LNCaP clone FGC (cell line): ENCODE results near the gene COL11A1.
A peak's percentile ranks its signal among the peaks of the same experiment; 100 is the strongest.

ENCODE experiments used
- DNase-seq: peaks from one replicate; pipeline ENCODE4 v3.0.0-alpha.2; 2011; ENCODE audit warnings: low read depth
- H3K4me3 ChIP-seq: 2 replicates; pipeline ENCODE4 v1.5.1; 2011; ENCODE audit warnings: mild to moderate bottlenecking, low read depth, low read length, control low read depth
- CTCF ChIP-seq: IDR thresholded peaks from 2 replicates; pipeline ENCODE4 v1.5.1; 2012; ENCODE audit warnings: mild to moderate bottlenecking; ENCODE audit not compliant: control insufficient read depth, insufficient read depth; ENCODE audit errors: extremely low read depth

Gene COL11A1

GRCh38 chr1:103110701-103111100 lies 2.4 kb upstream of the COL11A1 start:
- H3K4me3 ChIP-seq, result no peak overlapping the region
- no peak for TF ChIP-seq CTCF
- no peak for DNase-seq

GRCh38 chr1:103109311-103109920 lies 1.1 kb upstream of the COL11A1 start:
- no peak for DNase-seq
- no peak for TF ChIP-seq CTCF
- H3K4me3 ChIP-seq, result no peak overlapping the region

- H3K4me3 ChIP-seq, result no peak overlapping the region
- no peak for TF ChIP-seq CTCF
- DNase-seq, result no peak
These were observed 464 bp downstream of the COL11A1 start for GRCh38 chr1:103107741-103108375.

GRCh38 chr1:103106426-103107341 lies 1.6 kb downstream of the COL11A1 start:
- DNase-seq, result peak; percentile 6
- TF ChIP-seq CTCF, result peak; percentile 50
- no peak overlapping the region for H3K4me3 ChIP-seq

GRCh38 chr1:103101399-103101798 lies 6.9 kb downstream of the COL11A1 start:
- no peak overlapping the region for H3K4me3 ChIP-seq
- no peak for TF ChIP-seq CTCF
- DNase-seq, result no peak

GRCh38 chr1:103089221-103089620 lies 19.1 kb downstream of the COL11A1 start:
- TF ChIP-seq CTCF, result no peak
- no peak overlapping the region for H3K4me3 ChIP-seq
- DNase-seq, result no peak
